Hematopoietic multipotent progenitor cell treated with erythropoietin and hydrocortisone succinate and interleukin-3 and kit ligand, for 6 days (in vitro differentiated cells): ENCODE measurements around the gene ZNF689.
"Not testable (repeated sequence)": the region's sequence is repeated elsewhere in the genome, so short reads cannot be mapped to it uniquely, and the experiment has no call there.

Experiments
- DNase-seq: peaks from one replicate; pipeline ENCODE4 v3.0.0-alpha.2; 2015

ZNF689 gene

DNA sequence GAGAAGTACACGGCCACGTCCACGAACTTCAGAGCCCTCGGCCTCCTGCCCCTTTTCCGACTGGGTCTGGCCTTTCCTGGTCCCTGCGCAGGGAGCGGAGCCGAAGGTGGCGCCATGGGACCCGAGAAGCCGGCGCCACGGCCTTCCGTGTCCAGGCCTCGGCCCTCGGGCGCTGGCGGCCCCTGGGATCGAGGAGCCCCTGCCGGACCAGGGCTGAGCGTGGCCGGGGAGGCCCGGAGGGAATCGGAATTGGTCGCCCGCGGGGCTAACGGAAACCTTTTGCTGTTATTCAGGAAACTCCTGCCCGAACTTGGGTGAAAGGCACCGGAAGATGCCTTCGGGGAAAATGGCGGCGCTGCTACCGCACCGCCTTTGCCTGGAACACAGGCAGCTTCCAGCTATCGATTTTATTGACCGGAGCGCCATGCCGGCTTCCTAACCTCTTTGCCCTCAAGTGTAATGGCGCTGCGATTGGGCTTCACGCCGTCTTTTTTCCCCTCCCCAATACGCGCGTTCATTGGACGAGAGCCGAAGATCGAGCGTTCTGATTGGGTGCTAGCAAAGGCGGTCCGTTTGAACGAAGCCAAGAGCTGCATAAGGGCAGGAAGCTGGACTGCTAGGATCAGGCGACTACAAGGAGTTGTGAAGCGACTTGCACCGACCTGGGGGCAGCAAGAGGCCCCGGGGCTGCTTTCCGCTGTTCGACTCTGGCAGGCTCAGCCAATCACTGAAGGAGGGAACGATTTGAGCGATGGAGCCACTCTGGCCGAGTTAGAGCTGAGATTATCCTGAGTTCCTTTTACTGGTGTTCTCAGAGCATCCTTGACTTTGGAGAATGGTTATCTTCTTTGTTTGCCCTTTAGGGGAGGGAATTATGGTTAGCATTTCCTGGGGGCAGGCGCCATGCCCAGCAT lies at the start of gene ZNF689:
Gene ZNF689 (minus strand): TSS at position 464 of the 914 bp plus-strand sequence. CDS start 348 bp downstream, at position 116.
- DNase-seq: peak; percentile 99

DNA sequence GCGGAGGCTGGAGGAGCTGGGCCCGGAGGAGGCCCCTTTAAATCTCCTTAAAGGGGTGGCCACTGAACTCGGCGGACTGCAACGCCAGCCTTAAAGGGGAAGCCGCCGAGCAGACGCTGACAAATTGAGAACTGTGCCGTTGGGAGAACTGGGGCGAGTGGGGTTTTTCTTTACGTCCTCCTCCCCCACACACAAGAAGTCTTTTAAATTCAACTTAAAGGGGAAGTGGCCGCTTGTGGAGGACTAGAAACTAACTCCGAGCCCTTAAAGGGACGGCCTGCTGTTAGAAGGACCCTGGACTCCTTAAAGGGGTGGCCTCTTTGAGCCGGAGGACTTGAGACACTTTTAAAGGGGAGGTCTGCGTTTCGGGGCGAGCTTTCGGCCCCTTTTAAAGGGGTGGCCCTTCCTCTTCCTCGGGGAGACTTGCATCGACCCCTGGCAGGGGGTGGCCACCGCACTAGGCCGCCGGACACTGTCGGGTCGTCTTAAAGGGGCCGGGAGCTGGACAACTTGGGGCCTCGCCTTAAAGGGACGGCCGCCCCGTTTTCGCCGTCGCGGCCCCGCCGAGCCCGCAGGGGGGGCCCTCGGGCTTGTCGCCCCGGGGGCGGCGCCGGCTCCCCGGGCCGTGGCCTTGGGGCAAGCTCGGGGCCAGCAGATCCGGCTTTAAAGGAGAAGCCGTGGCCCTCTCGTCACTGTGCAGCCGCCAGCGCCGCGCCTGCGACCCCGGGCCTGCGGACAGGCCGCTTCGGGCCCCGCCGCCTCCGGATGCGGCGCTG lies 48.7 kb upstream of the ZNF689 start:
- DNase-seq: peak; percentile 98

- DNase-seq: peak; percentile 100
These were observed 47.9 kb upstream of the ZNF689 start, which contains the start of gene FBRS for GRCh38 chr16:30657866-30658730. Gene FBRS (plus strand): TSS chr16:30658431. CDS start chr16:30659519, 1,088 bp downstream.

DNA sequence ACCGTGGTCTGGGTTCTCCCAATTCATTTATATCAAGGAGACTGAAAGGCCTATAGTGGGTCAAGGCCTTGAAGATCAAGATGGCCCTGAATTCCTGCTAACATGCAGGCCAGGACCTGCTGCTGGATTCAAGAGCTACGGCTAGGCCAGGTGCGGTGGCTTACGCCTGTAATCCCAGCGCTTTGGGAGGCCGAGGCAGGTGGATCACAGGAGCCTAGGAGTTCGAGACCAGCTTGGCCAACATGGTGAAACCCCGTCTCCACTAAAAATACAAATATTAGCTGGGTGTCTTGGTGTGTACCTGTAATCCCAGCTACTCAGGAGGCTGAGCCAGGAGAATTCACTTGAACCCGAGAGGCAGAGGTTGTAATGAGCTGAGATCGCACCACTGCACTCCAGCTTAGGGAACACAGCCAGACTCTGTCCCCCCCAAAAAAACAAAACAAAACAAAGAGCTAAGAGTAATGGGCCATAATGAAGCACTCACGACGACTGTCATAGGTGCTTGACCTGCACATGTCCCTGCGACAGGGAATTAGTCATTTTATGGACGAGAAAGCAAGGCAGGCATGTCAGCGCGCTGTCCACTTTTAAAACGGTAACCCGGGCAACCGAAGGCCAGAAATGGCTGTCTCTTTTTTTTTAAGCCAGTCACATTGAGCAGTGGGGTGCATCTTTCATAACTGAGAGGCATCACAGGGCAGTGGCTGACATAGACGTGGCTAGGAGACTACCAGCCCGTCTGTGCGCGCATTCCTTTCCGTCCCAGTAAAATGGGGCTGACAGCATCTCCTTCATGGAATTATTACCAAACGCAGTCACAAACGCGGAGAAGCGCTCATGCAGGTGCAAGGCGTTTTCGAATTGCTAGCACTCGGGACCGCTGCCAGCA lies 47.0 kb upstream of the ZNF689 start:
- no peak for DNase-seq

- no peak for DNase-seq
These were observed 46.2 kb upstream of the ZNF689 start for GRCh38 chr16:30656388-30656787.

DNA sequence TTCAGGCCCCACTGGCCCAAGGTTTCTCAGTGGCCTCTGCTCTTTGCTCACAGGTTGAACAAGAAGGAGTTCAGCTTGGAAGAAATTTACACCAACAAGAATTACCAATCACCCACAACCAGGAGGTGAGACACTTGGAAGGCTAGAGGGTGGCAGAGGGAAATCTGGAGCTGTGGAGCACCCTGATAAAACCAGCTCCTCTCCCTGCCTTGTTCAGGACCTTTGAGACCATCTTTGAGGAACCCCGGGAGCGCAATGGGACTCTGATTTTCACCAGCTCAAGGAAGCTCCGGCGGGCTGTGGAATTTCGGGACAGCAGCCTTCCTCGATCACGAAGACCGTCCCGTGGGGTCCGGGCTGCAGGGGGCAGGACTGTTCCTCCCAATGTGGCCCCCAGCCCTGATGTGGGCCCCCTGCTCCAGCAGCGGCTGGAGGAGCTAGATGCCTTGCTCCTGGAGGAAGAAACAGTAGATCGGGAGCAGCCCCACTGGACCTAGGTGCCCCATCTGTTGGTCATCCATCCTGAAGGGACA lies 45.7 kb upstream of the ZNF689 start:
- DNase-seq: no peak

DNA sequence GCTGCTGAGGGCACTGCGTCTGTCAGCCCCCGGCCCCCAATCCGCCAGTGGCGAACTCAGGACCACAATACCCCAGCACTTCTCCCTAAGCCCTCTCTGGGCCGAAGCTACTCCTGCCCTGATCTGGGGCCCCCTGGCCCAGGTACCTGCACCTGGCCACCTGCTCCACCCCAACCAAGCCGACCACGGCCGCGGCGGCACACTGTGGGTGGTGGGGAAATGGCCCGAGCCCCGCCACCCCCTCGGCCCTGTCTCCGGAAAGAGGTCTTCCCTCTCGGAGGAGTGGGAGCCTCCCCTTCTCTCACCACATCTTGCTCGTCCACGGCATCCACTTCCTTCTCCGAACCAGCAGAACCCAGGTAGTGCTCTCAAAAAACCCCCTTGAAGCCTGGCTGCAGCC lies 44.7 kb upstream of the ZNF689 start:
- DNase-seq: no peak

DNA sequence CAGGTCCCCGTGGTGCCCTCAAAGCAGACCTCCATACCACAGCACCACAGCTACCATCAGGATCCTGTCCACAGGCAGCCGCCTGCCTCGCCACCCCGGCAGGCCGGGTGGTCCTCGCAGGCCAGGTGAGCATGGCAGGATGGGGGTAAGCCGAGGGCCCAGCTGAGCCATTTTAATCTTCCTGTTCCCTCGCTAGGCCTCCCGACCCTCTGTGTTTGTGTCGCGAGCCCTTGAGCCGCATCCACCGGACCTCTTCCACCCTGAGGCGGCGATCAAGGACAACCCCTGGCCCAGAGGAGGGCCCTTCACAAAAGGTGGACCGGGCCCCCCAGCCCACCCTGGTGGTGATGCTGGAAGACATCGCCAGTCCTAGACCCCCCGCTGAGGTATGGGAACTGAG lies 42.5 kb upstream of the ZNF689 start:
- DNase-seq: no peak

GRCh38 chr16:30652005-30652296 lies 41.8 kb upstream of the ZNF689 start:
- DNase-seq: no peak

- peak; percentile 86 for DNase-seq
These were observed 41.2 kb upstream of the ZNF689 start for GRCh38 chr16:30651124-30652004.

DNA sequence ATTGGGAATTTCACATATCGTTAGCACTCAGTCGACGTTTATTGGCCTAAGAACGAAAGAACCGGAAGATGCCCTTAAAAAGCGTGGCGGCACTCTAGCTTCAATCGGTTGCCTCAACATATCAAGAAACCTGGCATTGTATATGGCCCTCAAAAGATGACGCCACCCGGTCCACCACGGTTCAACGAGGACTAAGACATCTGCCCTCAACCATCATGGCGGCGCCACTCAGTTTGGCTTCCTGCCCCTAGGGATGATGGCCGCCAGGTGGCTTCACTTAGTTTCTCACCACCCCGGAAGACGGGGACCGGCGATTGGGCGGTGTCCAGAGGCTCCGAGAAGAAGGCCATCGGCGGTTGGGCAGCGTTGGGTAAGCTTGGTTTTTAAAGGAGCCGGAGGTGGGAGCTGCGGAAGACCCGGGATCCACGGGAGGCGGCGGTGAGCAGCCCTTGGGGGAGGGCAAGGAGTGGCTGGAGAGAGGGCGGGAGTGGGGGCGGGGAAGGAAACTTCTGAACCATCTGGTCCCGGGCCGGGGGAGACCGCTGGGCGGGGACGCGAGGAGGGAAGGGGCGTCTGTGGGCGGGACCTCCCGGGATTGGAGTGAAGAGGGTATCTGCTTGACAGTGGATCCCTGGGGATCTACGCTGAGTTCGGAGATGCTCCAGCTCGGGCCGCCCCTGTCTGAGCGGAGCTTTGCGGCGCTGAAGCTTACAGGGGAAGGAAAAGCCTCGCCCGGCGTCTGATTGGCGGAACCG lies 40.4 kb upstream of the ZNF689 start, which contains the start of gene PRR14:
Gene PRR14 (plus strand): TSS at position 592 of the 755 bp plus-strand sequence. CDS start 686 bp downstream, outside the sequence.
- peak; percentile 100 for DNase-seq

DNA sequence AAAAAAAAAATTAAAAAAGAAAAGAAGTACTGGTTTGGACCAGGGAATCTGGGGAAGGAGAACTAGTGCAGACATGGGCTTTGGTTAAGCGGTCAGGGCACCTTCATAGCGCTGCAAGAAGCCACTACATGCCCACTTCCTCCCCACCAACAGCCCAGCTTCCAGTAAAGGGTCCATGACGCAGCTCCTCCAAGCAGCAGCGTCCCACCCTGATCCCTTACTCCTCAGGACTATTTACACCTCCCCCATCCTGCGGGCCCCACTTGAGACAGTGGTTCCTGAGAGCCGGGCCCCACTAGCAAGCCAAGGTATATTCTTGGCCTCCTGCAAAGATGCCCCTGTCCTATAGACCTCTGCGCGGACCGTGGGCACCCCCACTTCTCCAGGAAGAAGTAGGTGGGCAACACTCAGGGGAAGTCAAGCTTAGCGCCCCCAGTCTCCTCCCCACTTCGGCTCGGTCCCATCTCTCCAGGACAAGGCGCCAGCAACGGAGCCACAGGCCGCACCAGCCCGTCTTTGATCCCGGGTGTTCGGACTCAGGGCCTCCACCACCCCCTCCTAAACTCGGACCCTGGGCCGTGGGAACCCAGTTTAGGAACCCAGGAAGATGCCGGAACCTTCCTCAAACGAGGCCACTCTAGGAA lies 39.7 kb upstream of the ZNF689 start:
- DNase-seq: peak; percentile 62

DNA sequence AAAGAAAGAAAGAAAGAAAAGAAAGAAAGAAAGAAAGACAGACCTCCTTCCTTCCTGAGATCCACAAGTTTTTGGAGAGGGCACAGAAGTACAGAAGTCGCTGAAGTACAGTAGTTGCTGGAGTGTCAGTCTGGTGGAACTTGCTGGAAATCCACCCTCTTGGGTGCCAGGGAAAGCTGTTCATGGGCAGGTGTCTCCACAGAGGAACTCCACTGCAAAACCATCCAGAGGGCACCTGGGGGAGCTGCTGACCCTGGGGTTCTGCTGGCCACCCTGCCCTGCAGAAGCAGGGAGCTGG lies 37.0 kb upstream of the ZNF689 start:
- DNase-seq: no peak

DNA sequence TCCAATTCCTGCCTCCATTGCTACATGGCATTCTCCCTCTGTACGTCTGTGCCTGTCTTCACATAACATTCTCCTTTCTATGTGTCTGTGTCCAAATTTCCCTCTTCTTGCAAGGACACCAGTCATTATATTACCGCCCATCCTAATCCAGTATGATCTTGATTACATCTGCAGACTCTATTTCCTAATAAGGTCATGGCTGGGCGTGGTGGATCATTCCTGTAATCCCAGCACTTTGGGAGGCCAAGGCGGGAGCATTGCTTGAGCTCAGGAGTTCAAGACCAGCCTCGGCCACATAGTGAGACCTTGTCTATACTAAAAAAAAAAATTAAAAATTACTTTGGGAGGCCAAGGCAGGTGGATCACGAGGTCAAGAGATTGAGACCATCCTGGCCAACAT lies 35.5 kb upstream of the ZNF689 start:
- no peak for DNase-seq

DNA sequence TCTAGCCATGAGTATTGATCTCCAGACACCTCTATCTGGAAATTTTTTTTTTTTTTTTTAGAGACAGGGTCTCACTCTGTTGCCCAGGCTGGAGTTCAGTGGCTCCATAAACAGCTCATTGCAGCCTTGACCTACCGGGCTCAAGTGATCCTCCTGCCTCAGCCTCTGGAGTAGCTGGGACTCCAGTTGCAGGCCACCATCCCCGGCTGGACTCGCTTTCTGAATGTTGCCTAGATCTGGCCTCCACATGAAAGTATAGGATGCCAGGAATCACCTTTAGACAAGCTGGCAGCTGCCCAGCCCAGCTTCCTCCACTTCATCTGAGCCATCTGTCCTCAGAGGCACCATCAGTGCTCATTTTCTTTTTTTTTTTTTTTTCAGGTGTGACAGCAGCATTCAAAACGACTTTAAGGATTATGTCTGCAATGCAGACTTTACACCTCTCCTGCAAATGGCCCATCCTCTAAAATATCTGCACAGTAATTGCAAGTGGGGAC lies 34.2 kb upstream of the ZNF689 start:
- no peak for DNase-seq

- DNase-seq: peak; percentile 82
These were observed 31.3 kb upstream of the ZNF689 start for GRCh38 chr16:30641378-30641982.

- peak; percentile 90 for DNase-seq
These were observed 27.8 kb upstream of the ZNF689 start for GRCh38 chr16:30637944-30638343.

- DNase-seq: not testable (repeated sequence)
These were observed 26.9 kb upstream of the ZNF689 start for GRCh38 chr16:30637139-30637538.

DNA sequence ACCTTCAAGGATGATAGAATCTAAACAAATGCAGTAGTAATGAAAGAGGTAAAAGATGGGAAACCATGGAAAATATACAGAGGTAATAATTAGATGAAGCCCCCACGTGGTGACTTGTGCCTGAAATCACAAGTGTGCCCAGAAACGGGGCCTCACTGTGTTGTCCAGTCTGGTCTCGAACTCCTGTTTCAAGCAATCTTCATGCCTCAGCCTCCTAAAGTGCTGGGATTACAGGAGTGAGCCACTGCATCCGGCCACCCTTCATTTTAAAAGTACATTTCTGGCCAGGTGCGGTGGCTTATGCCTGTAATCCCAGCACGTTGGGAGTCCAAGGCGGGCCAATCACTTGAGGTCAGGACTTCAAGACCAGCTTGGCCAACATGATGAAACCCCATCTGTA lies 26.4 kb upstream of the ZNF689 start:
- DNase-seq: no peak
